ENCODE data around the gene ILK.

ILK gene

DNA sequence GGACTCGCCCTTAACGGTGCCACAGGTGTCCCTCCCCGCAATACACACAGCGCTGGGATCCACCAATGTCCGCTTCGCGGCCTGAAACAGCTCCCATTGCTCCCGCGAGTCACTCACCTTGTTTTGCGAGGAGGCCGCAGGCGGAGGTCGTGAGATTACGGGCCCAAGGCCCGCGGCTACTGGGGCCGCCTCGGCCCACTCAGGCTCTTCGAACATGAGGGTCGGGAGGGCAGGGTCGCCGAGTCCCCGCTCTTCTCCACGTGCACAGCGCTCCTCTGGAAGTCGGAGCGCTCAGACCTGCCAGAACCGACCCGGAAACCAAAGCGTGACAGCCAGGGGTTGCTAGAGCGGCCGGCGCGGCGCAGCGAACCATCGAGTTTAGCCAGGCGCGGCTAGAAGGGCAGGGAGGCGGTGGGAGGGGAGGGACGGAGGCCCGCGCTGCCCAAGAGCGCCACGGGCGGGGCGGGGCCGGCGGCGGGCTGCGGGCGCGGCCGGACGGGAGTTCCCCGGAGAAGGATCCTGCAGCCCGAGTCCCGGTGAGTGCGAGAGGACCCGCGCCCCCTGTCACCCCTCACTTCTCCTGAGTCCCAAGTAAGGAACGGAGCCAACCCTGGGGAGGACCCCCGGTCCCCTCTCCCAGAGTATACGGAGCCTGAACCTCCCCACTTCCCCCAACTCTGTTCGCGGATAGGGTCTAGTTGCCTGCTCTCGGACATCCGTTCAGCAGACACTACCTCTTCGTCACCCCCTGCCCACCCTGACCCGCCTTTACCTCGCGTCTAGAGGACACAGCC is at the start of gene ILK, which contains the start of gene RRP8:
TSS of gene ILK (plus strand) at position 488 of the 794 bp plus-strand sequence. CDS start 498 bp downstream, outside the sequence.
TSS of gene RRP8 (minus strand) at position 330 of the 794 bp plus-strand sequence. CDS start at position 216, 114 bp downstream.
- DNase-seq (ENCODE audit: low spot score): peak; percentile 88

DNA sequence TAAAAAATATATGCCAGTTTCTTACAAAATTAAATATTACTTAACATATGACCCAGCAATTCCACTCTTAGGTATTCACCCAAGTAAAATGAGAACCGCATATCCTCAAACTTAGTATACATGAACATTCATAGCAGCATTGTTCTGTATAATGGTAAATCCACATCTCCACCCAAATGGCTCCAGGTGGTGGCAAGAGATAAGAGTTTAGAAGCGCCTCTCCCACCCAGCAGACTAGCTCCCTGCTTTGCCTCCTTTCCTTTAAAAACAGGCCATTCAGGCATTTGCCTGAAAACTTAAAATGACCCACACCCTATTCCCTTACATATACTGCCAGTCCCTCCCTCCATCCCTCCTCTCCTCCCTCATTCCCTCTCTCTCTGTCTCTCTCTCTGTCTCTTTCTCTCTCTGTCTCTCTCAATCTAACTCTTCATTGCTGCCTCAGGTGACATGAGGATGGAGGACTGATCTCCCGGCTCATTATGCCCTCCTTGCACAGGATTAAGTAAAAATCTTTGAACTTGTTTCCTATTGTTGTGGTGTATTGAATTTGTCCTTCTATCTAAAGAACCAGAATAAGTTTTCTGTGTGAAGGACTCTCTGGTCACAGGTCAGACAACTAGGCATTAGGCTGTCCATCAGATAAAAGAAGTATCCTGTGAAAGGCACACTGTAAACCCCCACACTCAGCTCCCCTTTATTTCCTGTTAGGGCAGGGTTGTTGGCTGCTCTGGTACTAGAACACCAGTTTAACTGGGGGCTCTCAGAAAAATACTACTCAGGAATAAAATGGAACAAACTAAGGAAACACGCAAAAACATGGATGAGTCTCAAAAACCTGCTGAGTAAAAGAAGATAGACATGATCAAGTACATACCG is 48.5 kb upstream of the ILK start:
- DNase-seq (ENCODE audit: low spot score): no peak

DNA sequence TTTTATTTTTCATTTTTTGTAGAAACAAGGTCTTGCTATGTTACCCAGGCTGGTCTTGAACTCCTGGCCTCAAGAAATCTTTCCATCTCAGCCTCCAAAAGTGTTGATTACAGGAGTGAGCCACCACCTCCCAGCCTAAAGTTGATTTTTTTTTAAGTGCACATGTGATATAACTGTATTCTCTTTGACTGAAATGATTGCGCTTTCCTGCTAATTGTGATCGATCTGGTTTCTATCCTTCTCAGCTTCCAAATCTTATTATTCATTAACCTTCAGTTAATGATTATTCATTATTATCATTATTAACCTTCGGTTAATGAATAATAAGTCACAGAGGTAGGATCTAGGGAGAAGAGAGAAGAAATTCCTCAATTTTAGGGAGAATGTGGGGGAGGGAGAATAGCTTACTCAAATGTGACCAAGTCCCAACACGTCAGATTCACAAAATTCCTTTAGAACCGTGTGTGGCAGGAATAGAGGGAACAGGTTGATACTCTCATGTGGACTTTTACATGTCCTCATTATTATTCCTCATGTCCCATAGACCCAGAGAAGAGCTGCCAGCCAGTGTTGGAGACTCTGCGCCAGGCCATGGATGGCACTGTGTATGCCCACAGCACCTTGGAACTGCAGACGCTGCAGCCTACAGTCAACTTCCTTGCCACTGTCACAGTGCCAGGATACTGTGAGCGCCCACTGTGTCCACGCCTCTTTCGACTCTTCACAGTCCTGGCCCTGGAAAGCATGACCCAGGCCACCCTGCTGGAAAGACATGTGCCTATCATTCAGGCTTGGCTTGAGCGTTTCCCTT is 47.2 kb upstream of the ILK start:
- DNase-seq (ENCODE audit: low spot score): no peak

DNA sequence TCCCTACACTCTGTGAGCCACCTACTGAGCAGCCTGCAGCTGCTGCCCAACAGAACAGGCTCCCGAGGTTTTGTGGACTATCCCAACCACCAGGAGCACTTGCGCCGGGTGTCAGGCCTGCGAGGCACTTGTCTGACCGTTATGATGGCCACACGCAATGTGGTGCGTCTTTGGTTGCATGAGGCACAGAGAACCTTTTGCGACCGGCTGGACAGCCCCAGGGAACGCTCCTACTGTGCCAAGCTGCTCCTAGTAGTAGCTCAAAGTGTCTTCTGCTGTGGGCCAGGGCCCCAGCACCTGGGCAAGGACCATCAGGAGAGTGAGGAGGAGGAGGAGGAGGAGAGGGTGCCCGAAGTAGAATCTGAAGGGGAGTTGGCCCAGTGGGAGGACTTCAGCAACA is 46.5 kb upstream of the ILK start:
- DNase-seq (ENCODE audit: low spot score): no peak

DNA sequence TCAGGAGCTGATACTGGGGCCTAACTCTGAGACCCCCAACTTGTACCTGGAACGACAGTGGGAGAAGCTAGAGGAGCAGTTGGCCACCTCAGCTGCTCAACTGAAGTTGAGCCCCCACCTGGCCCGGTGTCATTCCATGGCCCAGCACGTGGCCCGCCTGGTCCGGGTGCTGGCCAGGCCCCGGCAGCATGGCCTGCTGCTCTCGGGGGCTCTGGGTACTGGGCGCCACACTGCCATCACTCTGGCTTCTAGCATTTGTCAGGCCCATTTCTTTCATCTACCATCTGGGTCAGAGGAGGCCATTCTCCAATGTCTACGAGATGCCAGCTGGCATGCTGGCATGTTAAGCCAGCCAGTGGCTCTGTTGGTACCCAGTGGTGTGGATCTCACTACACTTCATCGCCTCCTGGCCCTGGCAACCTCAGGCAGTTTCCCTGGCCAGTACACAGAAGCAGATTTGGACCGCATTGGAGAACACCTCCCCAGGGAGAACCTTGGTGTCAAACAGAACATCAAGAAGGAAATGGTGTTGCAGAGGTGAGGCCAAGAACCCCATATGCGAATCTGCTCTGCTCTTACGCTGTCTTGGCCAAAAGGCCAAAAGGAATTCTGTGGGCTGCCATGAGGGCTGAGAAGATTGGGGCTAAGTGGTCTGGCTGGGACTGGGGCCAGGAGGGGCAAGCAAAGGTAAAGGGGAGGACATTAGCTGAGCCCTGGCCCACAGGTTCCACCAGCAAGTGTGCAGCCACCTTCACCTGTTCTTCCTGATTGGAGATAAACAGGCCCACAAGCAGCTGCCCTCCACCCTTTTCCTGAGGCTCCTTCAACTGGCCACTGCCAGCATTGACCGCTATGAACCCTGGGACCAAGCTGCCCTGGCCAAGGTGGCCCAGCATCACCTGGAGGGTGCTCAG is 45.6 kb upstream of the ILK start:
- no peak for DNase-seq (ENCODE audit: low spot score)

DNA sequence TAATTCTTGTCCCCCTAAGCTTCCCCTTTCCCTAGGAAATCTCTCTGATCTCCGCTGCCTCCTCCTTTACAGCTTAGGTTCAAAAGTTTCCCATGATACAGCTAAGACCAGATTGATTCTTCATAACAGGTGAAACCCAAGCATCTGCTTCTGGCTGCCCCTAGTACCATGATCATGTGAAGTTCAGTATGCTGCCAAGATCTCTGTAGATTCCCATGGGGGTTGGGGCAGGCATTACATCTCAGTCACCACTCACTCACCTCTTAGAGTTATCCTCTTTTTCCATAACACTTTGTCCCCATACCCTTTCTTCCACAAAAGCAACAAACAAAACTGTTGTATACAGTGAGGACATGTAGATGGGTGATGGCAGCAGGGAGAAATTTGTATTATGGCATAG is 44.2 kb upstream of the ILK start:
- no peak for DNase-seq (ENCODE audit: low spot score)

DNA sequence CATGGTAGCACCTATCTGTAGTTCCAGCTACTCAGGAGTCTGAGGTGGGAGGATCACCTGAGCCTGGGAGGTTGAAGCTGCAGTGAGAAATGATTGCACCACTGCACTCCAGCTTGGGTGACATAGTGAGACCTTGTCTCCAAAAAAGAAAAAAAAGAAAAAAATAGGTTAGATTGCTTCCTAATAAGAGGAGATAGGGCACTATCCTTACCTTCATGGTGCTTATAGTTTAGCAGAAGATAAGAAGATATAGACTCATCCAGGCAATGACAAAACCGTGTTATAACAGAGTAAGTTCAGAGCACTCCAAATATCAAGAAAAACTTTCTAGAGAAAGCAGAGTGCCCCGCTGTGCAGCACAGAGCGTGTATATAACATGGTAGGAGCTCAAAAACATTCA is 42.3 kb upstream of the ILK start:
- no peak for DNase-seq (ENCODE audit: low spot score)

DNA sequence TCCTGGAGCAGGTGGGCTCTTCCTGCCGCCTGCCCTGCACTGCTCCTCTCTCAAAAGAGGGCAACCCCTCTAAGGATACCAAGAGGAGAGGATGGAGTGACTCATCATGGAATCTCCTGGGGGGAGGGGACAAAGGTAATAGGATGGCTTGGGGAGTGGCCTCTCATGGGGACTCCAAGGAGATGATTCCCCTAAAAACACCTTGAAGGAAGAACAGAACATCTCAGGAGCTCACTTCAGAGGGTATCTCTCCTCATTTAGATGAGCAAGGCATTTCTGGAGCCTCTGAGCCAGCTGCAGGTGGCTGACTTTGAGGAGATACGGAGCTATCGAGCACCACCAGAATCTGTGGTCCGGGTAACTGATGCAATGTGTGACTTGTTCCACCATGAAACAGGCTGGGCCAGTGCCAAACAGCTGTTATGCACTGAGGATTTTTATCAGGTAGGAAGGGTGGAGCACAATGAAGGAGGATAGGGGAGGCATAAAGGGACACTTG is 40.4 kb upstream of the ILK start:
- no peak for DNase-seq (ENCODE audit: low spot score)

DNA sequence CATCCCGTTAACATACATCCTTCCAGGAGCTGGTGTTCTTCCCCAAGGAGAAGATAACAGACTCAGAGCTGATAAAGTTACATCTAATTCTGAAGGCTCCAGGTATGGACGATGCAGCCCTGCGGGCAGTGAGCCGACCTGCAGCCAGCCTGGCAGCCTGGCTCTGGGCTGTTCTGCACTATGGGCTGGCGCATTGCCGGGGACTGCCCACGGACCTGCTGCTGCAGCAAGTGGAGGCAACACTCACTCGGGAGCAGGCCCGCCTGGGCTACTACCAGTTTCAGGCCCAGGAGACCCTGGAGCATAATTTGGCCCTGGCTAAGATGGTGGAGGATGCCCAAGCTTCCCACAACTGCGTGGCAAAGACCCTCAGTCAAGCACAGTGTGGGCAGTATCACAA is 39.9 kb upstream of the ILK start:
- no peak for DNase-seq (ENCODE audit: low spot score)

DNA sequence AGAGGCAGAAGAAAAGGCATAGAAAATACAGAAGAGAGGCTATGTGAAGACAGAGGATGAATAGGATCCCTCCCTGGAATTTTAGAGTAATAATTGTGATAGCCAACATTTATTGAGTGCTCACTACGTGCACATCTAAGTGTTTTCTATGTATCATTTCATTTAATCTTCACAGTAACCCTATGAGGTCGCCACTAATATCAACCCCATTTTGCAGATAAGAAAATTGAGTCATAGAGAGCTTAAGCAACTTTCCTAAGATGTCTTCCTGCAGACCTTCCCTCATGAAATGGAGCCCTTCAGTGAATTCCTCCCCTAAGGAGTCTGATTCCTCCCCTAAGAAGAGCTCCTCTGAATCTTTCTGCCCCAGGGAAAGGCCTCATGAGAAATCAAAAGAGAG is 38.2 kb upstream of the ILK start:
- no peak for DNase-seq (ENCODE audit: low spot score)

DNA sequence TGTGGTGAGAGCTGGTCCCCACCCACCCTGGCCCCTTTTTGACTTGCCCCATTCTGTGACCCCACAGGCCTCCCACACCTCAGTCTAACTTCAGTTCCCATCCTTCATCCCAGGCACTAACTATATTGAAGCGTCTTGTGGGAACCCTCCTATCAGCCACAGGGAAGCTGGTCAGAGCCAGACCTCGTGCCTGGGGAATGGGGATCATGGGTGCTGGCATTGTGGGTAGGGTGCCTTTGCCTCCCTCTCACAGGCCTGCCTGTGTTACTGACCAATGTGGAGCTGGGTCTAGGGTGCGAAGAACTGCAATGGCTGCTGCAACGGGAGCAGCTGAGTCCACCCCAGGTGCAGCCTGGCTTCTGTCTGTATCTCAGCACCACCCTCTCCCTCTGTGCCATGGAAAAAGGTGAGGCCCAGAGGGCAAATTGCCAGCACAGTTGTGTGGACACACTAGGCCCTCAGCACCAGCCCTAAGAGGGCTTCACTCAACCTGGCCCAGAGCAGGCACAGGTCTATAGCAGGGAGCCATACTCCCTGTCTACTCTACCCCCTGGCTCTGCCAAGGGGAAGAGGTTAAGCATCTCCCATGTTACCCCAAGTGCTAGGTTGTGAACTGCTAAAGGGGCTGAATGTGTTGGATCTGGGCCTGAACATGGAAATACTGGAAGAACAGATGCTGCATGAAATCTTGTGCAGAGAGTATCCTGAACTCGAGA is 37.4 kb upstream of the ILK start:
- DNase-seq (ENCODE audit: low spot score): no peak

DNA sequence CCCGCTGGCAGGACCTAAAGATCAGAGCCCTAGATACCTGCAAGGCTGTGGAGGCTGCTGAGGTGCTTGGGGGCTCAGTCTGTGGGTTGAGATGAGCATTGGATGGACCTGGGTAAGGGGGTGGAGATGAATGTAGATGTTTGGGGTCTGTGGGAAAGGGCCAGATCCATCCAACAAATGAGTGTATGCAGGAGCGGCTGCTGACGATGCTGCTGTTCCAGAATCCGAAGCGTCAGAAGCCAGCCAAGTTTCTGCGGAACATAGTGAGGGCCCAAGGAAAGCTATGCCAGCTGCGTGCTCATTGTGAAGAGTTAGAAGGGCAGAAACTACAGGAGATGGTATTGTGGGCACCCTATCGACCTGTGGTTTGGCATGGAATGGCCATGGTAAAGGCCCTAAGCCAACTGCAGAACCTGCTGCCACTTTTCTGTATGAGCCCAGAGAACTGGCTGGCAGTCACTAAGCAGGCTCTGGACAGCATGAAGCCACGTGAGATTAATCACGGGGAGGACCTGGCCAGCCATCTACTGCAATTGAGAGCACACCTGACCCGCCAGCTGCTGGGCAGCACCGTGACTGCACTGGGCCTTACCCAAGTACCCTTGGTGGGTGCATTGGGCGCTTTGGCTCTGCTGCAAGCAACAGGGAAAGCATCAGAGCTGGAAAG is 36.7 kb upstream of the ILK start:
- DNase-seq (ENCODE audit: low spot score): no peak

DNA sequence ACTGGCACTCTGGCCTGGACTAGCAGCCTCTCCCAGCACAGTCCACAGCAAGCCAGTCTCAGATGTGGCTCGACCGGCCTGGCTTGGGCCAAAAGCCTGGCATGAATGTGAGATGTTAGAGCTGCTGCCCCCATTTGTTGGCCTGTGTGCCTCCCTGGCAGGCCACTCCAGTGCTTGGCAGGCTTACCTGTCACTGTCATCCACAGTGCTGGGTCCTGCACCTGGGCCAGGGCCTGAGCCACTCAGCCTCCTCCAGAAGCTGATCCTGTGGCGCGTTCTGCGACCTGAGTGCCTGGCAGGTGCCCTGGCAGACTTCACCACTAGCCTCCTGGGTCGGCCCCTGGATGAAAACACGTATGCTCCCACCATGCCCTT is 36.2 kb upstream of the ILK start:
- no peak for DNase-seq (ENCODE audit: low spot score)

DNA sequence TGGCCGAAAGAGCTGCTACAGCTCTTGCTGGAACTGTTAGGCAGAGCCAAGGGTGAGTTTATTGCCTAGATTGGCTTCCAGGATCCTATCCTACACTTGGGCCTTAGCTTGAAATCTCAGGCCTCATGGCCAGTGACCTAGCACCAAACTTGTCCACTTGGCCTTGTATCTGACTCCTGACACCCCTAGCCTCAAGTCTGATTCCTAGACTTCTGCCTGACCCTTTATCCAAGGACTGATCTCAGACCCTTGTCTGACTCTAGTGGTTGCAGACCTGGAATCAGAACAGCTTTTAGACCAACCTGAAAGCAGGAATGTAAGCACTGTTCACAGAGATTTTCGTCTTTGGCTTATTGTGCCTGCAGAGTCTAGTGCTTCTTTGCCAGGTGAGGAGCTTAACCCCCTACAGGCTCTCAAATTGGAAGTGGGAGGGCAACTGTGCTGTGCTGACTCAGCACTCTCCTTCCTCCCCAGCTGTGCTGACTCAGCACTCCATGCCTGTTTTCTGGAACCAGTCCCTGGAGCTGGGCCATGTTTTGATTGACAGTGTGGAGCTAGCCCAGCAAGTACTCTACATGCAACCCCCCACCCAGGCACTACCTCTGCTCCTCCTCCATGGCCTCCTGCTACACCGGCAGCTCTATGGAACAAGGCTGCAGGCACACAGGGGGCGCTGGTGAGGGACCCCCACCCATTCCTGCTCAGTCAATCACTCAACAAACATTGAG is 35.2 kb upstream of the ILK start:
- DNase-seq (ENCODE audit: low spot score): no peak

DNA sequence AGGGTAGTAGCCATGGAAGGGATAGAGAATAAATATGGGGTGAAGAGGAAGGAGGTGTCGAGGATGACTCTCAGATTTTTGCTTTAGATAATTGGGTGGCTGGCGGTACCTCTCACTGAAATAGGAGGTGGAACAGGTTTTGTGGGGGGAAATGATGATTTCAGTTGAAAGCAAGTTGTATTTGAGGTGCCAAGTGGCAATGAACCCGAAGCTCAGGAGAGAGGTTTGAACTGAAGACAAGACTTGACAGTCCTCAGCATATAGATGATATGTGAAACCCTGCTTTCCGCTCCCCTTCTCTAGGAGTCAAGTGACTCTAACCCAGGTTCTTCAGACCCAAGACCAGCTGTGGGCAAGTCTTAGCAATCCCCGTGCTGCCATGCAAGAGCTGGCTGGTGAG is 33.9 kb upstream of the ILK start:
- no peak for DNase-seq (ENCODE audit: low spot score)

DNA sequence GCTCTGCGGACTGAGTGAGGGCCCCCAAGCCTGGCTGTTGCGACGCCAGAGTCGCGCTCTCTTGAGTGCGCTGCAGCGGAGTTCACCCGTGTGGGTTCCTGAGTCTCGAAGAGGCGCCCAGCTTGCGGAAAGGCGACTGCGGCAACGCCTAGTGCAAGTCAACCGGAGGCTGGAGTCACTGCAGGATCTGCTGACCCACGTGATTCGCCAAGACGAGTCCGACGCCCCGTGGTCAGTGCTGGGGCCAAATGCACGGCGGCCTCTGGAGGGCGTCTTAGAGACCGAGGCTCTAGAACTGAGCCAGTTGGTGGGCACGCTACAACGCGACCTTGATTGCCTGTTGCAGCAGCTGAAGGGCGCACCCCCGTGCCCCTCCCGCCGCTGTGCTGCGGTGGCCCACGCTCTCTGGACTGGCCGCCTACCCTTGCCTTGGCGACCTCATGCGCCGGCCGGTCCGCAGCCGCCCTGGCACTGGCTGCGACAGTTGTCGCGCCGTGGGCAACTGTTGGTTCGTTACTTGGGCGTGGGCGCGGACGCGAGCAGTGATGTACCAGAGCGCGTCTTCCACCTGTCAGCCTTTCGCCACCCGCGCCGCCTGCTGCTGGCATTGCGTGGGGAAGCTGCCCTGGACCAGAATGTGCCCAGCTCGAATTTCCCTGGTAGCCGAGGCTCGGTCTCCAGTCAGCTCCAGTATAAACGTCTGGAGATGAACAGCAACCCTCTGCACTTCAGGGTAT is 32.7 kb upstream of the ILK start:
- no peak for DNase-seq (ENCODE audit: low spot score)

DNA sequence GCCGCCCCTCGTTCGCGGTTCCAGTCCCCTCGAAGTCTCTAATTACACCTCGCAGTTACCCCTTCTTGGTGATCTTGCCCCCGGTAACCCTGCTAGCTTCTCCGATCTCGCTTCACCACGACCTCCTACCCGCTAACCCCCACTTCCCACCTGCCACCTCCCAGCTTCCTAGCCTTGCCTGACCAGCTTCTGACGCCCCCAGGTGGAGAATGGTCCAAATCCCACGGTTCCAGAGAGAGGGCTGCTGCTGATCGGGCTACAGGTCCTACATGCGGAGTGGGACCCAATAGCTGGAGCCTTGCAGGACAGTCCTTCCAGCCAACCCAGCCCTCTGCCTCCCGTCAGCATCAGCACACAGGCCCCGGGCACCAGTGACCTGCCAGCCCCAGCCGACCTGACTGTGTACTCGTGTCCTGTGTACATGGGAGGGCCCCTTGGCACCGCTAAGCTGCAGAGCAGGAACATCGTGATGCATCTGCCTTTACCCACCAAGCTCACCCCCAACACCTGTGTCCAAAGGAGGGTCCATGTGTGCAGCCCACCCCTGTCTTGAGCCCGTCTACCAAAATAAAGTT is 32.1 kb upstream of the ILK start:
- no peak for DNase-seq (ENCODE audit: low spot score)

DNA sequence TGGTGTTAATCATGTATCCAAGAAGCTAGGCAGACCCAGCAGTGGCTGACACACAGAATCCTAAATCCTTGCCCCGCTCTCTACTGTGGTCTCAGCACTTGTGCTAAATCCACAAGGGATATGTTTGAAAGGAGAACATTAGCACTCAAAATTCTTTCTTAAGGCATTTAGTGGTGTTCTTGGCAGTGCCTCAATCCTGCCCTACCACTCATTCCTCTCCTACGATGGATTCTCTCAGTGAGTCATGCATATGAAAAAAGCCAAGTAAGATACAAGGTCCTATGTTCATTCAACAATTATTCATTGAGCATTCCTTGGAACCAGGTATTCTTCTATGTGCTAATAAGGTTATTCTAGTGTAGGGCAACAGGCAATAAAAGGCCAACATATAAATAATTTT is 31.4 kb upstream of the ILK start:
- DNase-seq (ENCODE audit: low spot score): no peak
